NCI-H128 (cell line): ENCODE results near the gene ABCF3.
"Not testable (repeated sequence)": the region's sequence is repeated elsewhere in the genome, so short reads cannot be mapped to it uniquely, and the experiment has no call there.

Experiments used
- DNase-seq: peaks from one replicate; lab custom pipeline; 2025; ENCODE audit not compliant: unreplicated experiment; lab: John Stamatoyannopoulos, UW

Gene ABCF3, protein sequence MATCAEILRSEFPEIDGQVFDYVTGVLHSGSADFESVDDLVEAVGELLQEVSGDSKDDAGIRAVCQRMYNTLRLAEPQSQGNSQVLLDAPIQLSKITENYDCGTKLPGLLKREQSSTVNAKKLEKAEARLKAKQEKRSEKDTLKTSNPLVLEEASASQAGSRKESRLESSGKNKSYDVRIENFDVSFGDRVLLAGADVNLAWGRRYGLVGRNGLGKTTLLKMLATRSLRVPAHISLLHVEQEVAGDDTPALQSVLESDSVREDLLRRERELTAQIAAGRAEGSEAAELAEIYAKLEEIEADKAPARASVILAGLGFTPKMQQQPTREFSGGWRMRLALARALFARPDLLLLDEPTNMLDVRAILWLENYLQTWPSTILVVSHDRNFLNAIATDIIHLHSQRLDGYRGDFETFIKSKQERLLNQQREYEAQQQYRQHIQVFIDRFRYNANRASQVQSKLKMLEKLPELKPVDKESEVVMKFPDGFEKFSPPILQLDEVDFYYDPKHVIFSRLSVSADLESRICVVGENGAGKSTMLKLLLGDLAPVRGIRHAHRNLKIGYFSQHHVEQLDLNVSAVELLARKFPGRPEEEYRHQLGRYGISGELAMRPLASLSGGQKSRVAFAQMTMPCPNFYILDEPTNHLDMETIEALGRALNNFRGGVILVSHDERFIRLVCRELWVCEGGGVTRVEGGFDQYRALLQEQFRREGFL

GRCh38 chr3:184186184-184186901 is at the start of gene ABCF3:
ABCF3 (plus strand) TSS chr3:184186199; CDS start chr3:184186208, 9 bp downstream.
- DNase-seq, result no peak

DNA sequence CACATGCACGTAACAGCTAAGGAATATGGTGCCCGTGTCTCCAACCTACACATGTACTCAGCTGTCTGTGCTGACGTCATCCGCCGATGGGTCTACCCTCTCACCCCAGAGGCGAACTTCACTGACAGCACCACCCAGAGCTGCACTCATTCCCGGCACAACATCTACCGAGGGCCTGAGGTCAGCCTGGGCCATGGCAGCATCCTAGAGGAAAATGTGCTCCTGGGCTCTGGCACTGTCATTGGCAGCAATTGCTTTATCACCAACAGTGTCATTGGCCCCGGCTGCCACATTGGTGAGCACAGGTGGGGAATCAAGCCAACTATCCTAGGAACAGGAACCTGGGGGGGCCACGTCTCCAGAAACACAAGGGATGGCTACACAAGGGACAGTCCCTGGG is 45.6 kb upstream of the ABCF3 start:
- no peak for DNase-seq

DNA sequence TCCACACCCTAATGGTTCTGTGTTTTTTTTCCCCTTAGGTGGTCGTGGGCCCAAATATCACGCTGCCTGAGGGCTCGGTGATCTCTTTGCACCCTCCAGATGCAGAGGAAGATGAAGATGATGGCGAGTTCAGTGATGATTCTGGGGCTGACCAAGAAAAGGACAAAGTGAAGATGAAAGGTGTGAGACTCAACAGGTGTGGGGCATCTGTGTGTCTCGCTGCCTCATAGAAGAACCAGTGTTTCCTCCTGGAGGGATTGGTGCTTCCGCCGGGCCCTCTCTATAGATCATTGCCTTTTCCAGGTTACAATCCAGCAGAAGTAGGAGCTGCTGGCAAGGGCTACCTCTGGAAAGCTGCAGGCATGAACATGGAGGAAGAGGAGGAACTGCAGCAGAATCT is 43.8 kb upstream of the ABCF3 start:
- DNase-seq, result no peak

DNA sequence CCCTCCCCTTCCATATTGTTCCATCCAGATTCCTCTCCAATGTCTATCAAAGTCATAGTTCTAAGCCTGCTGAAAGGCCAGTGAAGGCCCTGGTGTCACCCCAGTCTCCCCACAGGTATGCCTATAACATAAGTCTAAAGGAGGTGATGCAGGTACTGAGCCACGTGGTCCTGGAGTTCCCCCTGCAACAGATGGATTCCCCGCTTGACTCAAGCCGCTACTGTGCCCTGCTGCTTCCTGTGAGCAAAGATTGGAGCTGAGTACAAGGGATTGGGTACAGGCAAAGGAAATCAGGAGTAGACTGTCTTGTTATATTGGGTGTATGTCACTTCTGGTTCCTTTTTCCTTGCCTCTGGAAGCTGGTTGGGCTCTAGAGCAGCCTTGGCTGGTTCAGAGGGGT is 42.7 kb upstream of the ABCF3 start:
- no peak for DNase-seq

DNA sequence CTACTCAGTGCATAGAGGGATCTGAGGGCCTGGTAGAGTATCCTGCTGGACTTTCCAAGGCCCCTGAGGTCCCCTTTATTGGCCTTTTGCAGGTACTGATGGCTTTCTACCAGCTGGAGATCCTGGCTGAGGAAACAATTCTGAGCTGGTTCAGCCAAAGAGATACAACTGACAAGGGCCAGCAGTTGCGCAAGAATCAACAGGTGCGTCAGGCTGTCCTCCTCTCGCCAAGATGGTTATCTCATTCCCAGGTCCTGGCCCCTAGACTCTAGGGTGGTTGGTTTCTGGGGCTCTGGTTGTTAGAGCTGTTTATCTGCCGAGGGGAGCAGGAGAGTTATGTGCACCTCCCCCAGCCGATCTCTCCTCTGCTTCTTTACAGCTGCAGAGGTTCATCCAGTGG is 41.5 kb upstream of the ABCF3 start:
- no peak for DNase-seq

DNA sequence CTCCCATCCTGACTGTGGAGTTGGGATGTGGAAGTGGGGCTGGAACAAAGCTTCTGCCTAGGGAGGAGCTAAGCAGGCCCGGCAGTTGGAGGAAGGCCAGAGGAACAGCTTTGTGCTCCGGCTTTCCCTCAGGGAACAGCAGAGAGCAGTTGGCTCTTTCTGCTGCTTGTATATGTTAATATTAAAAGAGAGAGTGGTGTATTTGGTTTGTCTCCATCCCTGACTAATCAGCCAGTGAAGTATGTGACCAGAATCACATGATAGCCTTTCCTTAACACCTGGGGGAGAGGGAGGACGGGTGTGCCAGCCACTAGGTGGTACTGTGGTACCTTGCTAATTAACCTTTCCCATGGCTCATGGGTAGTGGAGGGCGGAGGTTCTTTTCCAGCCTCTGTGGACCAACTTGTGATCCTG is 40.9 kb upstream of the ABCF3 start:
- peak; percentile 25 for DNase-seq

GRCh38 chr3:184145751-184146270 is 40.2 kb upstream of the ABCF3 start:
- no peak for DNase-seq

- DNase-seq, result no peak
These were observed 37.9 kb upstream of the ABCF3 start for GRCh38 chr3:184148076-184148475.

DNA sequence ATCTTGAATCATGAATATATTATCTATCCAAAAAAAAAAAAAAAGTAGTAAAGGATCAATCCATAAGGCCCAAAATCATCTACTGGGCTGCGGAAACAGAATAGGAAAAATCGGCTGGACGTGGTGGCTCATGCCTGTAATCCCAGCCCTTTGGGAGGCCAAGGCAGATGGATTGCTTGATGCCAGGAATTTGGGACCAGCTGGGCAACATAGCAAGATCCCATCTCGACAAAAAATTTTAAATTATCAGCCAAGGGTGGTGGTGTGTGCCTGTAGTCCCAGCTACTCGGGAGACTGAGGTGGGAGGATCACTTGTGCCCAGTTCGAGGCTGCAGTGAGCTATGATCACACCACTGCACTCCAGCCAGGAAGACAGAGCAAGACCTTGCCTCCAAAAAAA is 36.9 kb upstream of the ABCF3 start:
- no peak for DNase-seq

DNA sequence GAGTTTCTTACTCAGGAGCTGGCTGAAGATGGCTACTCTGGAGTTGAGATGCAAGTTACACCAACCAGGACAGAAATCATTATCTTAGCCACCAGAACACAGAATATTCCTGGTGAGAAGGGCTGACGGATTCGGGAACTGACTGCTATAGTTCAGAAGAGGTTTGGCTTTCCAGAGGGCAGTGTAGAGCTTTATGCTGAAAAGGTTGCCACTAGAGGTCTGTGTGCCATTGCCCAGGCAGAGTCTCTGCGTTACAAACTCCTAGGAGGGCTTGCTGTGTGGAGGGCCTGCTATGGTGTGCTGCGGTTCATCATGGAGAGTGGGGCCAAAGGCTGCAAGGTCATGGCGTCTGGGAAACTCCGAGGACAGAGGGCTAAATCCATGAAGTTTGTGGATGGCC is 36.2 kb upstream of the ABCF3 start:
- DNase-seq, result not testable (repeated sequence)

DNA sequence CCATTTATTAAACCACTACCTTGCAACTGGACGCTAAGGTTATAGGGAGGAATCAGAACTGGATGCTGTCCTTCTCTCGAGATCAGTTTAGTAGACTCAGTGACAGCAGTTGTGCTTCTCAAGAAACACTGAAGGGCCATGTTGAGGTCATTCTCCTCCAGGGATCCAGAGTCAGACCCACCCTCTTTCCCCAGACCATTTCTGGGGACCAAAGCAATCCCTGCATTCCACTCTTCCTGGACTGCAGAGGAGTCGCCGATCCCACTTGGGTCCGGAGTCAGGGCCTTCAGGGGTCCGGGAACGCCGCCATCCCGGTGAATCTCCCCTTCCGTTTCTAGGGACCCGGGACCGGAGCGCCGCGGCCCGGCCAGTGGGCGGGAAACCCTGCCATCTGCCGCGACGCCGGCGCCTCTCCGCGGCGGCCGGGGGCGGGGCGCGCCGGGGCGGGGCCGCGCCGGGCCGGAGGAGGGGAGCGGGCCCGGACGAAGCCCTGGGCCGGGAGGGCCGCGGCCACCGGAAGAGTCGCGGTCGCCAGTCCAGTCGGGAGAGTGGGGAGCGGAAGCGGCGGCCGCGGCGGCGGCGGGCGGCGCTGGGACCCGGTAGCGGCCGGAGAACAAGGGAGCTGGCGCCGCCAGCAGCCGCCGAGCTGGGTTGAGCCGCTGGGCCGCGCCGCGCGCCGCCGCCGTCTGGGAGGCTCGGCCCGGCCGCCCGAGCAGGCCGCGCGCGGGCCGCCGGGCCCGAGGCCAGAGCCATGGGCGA is 30.9 kb upstream of the ABCF3 start, which contains the start of gene DVL3:
Gene DVL3, plus strand, starts transcription at position 493 of the 759 bp plus-strand sequence. Its CDS starts 259 bp downstream, at position 752.
- DNase-seq, result no peak

GRCh38 chr3:184155644-184156521 is 30.1 kb upstream of the ABCF3 start:
- no peak for DNase-seq

GRCh38 chr3:184156522-184156955 is 29.5 kb upstream of the ABCF3 start:
- no peak for DNase-seq

DNA sequence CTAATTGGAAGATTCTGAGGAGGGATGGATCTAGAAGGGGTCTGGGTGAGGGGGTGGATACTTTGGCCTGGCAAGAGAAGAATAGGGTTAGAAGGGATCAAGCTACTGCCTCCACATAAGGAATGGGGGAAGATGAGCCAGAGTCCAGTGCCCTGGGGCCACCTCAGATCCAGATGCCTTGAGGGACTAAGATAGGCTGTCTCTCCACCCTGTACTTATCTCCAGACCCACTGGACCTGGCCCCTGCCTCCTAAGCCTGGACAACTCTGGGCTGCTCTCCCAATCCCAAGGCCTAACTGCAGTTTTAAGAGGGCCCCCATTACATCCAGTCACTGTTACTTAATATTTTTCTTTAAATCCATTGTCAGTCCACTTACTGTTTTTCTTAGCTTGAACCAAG is 28.8 kb upstream of the ABCF3 start:
- DNase-seq, result no peak

GRCh38 chr3:184158404-184158803 is 27.6 kb upstream of the ABCF3 start:
- DNase-seq, result no peak

DNA sequence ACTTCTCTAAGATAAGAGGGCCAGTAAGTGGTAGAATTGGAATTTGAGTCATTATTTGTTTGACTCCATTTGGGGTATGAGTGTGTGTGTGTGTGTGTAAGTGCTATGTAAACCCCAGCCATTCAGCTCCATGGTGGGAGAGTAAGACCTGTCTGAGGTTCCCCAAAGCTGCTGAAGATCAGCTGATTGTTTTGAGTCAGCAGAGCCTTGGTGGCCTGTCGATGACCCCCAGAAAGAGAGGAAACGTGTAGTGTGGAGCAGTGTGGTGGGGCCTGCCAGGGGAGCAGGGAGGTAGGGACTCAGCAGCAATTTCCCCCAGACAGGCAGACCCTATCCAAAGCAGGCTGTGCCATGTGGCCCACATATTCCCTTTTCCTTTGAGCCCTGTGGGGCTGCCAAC is 25.5 kb upstream of the ABCF3 start:
- DNase-seq, result no peak

DNA sequence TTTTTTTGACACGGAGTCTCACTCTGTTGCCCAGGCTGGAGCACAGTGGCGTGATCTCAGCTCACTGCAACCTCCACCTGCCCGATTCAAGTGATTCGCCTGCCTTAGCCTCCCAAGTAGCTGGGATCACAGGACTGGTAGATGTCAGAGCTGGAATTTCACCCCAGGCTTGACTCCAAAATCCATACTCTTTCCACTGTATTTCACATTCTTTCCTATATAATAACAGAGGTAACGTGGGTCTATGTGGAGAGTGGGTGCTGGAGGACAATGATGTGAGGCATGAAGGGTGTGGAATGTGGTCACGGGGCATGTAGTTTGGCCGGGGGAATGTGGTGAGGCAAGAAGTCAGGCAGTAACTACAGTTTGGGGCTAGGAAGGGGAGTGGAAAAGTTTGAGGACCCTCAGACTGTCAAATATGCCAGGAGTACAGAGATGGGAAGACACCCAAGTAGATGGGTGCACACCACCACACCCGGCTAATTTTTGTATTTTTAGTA is 23.4 kb upstream of the ABCF3 start:
- not testable (repeated sequence) for DNase-seq

GRCh38 chr3:184164648-184165330 is 21.2 kb upstream of the ABCF3 start:
- no peak for DNase-seq

DNA sequence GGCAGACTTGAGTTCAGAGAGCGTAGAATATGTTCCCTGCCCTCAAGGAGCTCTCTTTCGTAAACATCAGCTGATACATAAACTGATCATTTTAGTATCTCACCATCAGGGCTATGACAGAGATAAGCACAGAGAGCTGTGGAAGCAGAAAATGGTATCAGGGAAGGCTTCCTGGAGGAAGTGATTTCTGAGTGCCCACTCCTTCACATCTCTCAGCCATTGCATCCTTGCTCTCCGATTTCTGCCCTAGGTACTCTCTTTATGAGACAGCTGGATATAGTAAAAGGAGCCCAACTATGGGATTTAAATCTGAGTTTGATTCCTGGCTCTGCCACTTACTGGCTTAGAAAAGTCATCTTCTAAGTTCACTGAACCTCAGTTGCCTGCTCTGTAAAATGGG is 20.5 kb upstream of the ABCF3 start:
- no peak for DNase-seq
